ENCODE measurements around the gene AGK.

Gene AGK

GRCh38 chr7:141704741-141705140 lies 153.5 kb downstream of the AGK start:
- DNase-seq (ENCODE audit: low spot score), result no peak

All from putamen (tissue), 1 donor.